T1000 (cell line): Measurements from ENCODE around the gene ZGLP1.
"Not testable (repeated sequence)": the region's sequence is repeated elsewhere in the genome, so short reads cannot be mapped to it uniquely, and the experiment has no call there.

Experiments used
- DNase-seq: peaks from one replicate; lab custom pipeline; 2025; ENCODE audit warnings: mixed read lengths; lab: John Stamatoyannopoulos, UW

Gene ZGLP1

GRCh38 chr19:10293637-10294367, 15.8 kb downstream of the ZGLP1 start:
- DNase-seq, result no peak

- DNase-seq, result no peak
Measured at GRCh38 chr19:10292789-10293636, 16.6 kb downstream of the ZGLP1 start.

GRCh38 chr19:10292206-10292788, 17.3 kb downstream of the ZGLP1 start:
- DNase-seq, result peak; percentile 93

GRCh38 chr19:10291554-10292205, 17.9 kb downstream of the ZGLP1 start:
- DNase-seq, result no peak

GRCh38 chr19:10290876-10291553, 18.6 kb downstream of the ZGLP1 start:
- DNase-seq, result peak; percentile 53

- DNase-seq, result no peak
Measured at GRCh38 chr19:10290357-10290875, 19.2 kb downstream of the ZGLP1 start.

GRCh38 chr19:10289836-10290356, 19.7 kb downstream of the ZGLP1 start, which contains the start of gene ICAM5:
Gene ICAM5 (plus strand): TSS chr19:10289952. CDS start chr19:10290044, 92 bp downstream.
- DNase-seq, result no peak

- no peak for DNase-seq
Measured at GRCh38 chr19:10289167-10289835, 20.3 kb downstream of the ZGLP1 start.

- DNase-seq, result peak; percentile 29
Measured at GRCh38 chr19:10288662-10289166, 20.9 kb downstream of the ZGLP1 start.

- DNase-seq, result no peak
Measured at GRCh38 chr19:10286803-10287737, 22.5 kb downstream of the ZGLP1 start, which contains the start of gene ICAM4. Gene ICAM4 (plus strand): TSS chr19:10286955. CDS start chr19:10287013, 58 bp downstream.

GRCh38 chr19:10285393-10285792, 24.2 kb downstream of the ZGLP1 start:
- DNase-seq, result no peak

GRCh38 chr19:10284960-10285278, 24.7 kb downstream of the ZGLP1 start:
- DNase-seq, result no peak

GRCh38 chr19:10284065-10284959, 25.3 kb downstream of the ZGLP1 start:
- DNase-seq, result no peak

- DNase-seq, result no peak
Measured at GRCh38 chr19:10283301-10284064, 26.1 kb downstream of the ZGLP1 start.

- DNase-seq, result not testable (repeated sequence)
Measured at GRCh38 chr19:10282043-10282442, 27.6 kb downstream of the ZGLP1 start.

GRCh38 chr19:10279737-10280442, 29.7 kb downstream of the ZGLP1 start:
- no peak for DNase-seq

GRCh38 chr19:10278935-10279334, 30.7 kb downstream of the ZGLP1 start:
- DNase-seq, result no peak
